Suprapubic skin (tissue), 3 donors: ENCODE results near the gene COMMD7.

Source experiments
- POLR2A ChIP-seq, 2 donors: fragments of 450-650 bp; IDR thresholded peaks; one replicate each; pipeline ENCODE4 v1.6.1; 2017; ENCODE audit warnings: antibody characterized with exemption in 2 of 2, mild to moderate bottlenecking in 2 of 2, moderate library complexity in 2 of 2
- TF ChIP-seq, protein P1 (sequence below), 2 donors: fragments of 200-600 bp in 1 of 2; fragments of 450-650 bp in 1 of 2; sonication (generic) in 1 of 2; IDR thresholded peaks; one replicate each; pipeline ENCODE4 v1.5.1; 2016 to 2019; ENCODE audit warnings: antibody characterized with exemption in 2 of 2, mild to moderate bottlenecking in 1 of 2, moderate library complexity in 1 of 2

DNA sequence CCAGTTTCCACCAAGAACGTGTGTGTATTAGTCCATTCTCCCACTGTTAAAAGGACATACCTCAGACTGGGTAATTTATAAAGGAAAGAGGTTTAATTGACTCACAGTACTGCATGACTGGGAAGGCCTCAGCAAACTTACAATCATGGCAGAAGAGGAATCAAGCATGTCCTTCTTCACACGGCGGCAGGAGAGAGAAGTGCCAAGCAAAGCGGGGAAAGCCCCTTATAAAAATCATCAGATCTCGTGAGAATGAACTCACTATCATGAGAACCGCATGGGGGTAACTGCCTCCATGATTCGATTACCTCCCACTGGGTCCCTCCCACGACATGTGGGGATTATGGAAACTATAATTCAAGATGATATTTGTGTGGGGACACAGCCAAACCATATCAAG lies 82.6 kb downstream of the COMMD7 start:
- TF ChIP-seq, protein P1, sequence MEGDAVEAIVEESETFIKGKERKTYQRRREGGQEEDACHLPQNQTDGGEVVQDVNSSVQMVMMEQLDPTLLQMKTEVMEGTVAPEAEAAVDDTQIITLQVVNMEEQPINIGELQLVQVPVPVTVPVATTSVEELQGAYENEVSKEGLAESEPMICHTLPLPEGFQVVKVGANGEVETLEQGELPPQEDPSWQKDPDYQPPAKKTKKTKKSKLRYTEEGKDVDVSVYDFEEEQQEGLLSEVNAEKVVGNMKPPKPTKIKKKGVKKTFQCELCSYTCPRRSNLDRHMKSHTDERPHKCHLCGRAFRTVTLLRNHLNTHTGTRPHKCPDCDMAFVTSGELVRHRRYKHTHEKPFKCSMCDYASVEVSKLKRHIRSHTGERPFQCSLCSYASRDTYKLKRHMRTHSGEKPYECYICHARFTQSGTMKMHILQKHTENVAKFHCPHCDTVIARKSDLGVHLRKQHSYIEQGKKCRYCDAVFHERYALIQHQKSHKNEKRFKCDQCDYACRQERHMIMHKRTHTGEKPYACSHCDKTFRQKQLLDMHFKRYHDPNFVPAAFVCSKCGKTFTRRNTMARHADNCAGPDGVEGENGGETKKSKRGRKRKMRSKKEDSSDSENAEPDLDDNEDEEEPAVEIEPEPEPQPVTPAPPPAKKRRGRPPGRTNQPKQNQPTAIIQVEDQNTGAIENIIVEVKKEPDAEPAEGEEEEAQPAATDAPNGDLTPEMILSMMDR (IDR thresholded peaks at IDR 0.05) = no peak
- no peak for TF ChIP-seq POLR2A (IDR thresholded peaks at IDR 0.05)
